Psoas muscle (tissue), 8 donors: ENCODE data around the gene SLC6A19. TPM values are rescaled to one million over a fixed set of nuclear protein-coding genes. Genes with fewer than 3 reads are reported as not detected.

Experiments used
- ATAC-seq, 4 donors: fragments of 200-7000 bp; cut with Tn5 transposase; one replicate each; pipeline ENCODE4 v1.9.1; 2020; ENCODE audit warnings: moderate library complexity in 3 of 4, mild to moderate bottlenecking in 2 of 4
- DNase-seq, 2 donors: peaks; one replicate each; pipeline ENCODE4 v3.0.0-alpha.2; 2020
- H3K27ac ChIP-seq: fragments of 200-600 bp; one replicate; pipeline ENCODE4 v1.8.0; 2022
- H3K27me3 ChIP-seq, 3 donors: fragments of 200-600 bp in 1 of 3; one replicate each; pipeline versions ENCODE4 v1.6.1 to v1.8.0; 2013 to 2022; ENCODE audit warnings: low read length in 2 of 3, mild to moderate bottlenecking in 2 of 3, moderate library complexity in 1 of 3; ENCODE audit not compliant: insufficient read depth in 3 of 3
- H3K36me3 ChIP-seq, 2 donors: fragments of 200-600 bp in 1 of 2; one replicate each; pipeline versions ENCODE4 v1.6.1 to v1.8.0; 2013 to 2022; ENCODE audit warnings: low read depth in 1 of 2, mild to moderate bottlenecking in 1 of 2, moderate library complexity in 1 of 2; ENCODE audit not compliant: insufficient read depth in 1 of 2
- H3K4me1 ChIP-seq: fragments of 200-600 bp; one replicate; pipeline ENCODE4 v1.8.0; 2022
- H3K4me3 ChIP-seq: fragments of 200-600 bp; one replicate; pipeline ENCODE4 v1.8.0; 2022; ENCODE audit warnings: mild to moderate bottlenecking
- H3K9me3 ChIP-seq: fragments of 200-600 bp; one replicate; pipeline ENCODE4 v1.8.0; 2022
- CTCF ChIP-seq: fragments of 200-600 bp; IDR thresholded peaks from one replicate; pipeline ENCODE4 v1.8.0; 2022; ENCODE audit warnings: antibody characterized with exemption
- WGBS, 3 donors: extraction: QIAGEN DNeasy Blood & Tissue Kit; methylation state at CpG; one replicate each; pipeline versions ENCODE4 v1.1.6 to v1.1.7; 2013; 5-methylcytosine and 5-hydroxymethylcytosine counted together
- intact Hi-C, 2 donors: fragments of 100-400 bp; cut with DNase I; formaldehyde crosslinking; loops; one replicate each; pipeline versions ENCODE4 v1.11.0 to v1.14.2; 2022
- polyA plus RNA-seq, 3 donors: library from polyadenylated mRNA; stranded (reverse); fragments of 200-250 nt; gene quantifications; one replicate each; pipeline ENCODE4 v1.2.3, GENCODE V29; 2013
- total RNA-seq, 4 donors: library from RNA; stranded (reverse); fragmentation: NEBNext Ultra II Directional in 2 of 4; extraction: Animal tissue kit (Norgen Biotek cat#: 25700) in 2 of 4; gene quantifications; one replicate each; pipeline versions ENCODE4 v1.2.1 to v1.2.4, GENCODE V29; 2021 to 2023
- donor health status: healthy with polysubstance abuse.
- donor health status: DM: no; HTN: no; CAD: no; lungs with moderate emphysema.
- donor health status: Bipolar disorder and iron deficiency.
- donor health status: healthy.
- donor health status: DM: yes; HTN: yes; CAD: no.
- donor health status: DM: no; HTN: no; CAD: no.
- donor health status: DM: no; HTN: no; CAD: no.
- donor health status: DM: yes; HTN: yes; CAD: no.

Gene SLC6A19
- total and polyA plus RNA-seq, 7 donors, result 0.03 to 0.08 TPM; not detected in 5

- intact Hi-C loops, result no loop called here
- DNase-seq, result peak; percentile 6 to 45
- Histone ChIP-seq H3K4me1 (no peaks in the 10 kb centered on the region), H3K27ac (no peak overlapping the region), H3K27me3 (peaks cover 0 to 38% (median 15%) of the 10 kb centered on the region in 3 donors), H3K4me3 (no peak overlapping the region), H3K36me3 (no peaks in the 10 kb centered on the region), H3K9me3 (no peaks in the 10 kb centered on the region)
- TF ChIP-seq CTCF, result no peak
- ATAC-seq, result no peak
- 36 to 43% (median 37%) methylated on average over 11 to 12 of the region's 12 CpGs for WGBS, 3 donors
Measured at GRCh38 chr5:1185629-1186350, 15.6 kb upstream of the SLC6A19 start.

GRCh38 chr5:1186351-1187233 is 14.8 kb upstream of the SLC6A19 start:
- intact Hi-C loops, result no loop called here
- ATAC-seq (no peak), DNase-seq (peak; percentile 4 to 36)
- TF ChIP-seq CTCF, result no peak
- H3K4me1 ChIP-seq, result no peaks in the 10 kb centered on the region
- no peak overlapping the region for H3K4me3 ChIP-seq
- no peak overlapping the region for H3K27ac ChIP-seq
- H3K27me3 ChIP-seq, result peaks cover 0 to 37% (median 9%) of the 10 kb centered on the region in 3 donors
- 78 to 80% (median 79%) methylated on average over 18 of the region's 18 CpGs for WGBS, 3 donors
- H3K9me3 ChIP-seq, result no peaks in the 10 kb centered on the region
- H3K36me3 ChIP-seq, result no peaks in the 10 kb centered on the region

GRCh38 chr5:1187234-1187949 is 14.0 kb upstream of the SLC6A19 start:
- peaks cover 0 to 34% (median 9%) of the 10 kb centered on the region in 3 donors for H3K27me3 ChIP-seq
- H3K27ac ChIP-seq, result no peak overlapping the region
- no peaks in the 10 kb centered on the region for H3K9me3 ChIP-seq
- H3K4me1 ChIP-seq, result no peaks in the 10 kb centered on the region
- ATAC-seq (no peak), DNase-seq (peak; percentile 10 to 34)
- intact Hi-C loops, result no loop called here
- H3K36me3 ChIP-seq, result no peaks in the 10 kb centered on the region
- 83 to 93% (median 88%) methylated on average over 16 to 18 of the region's 18 CpGs for WGBS, 3 donors
- H3K4me3 ChIP-seq, result no peak overlapping the region
- TF ChIP-seq CTCF, result no peak

GRCh38 chr5:1187950-1188334 is 13.5 kb upstream of the SLC6A19 start:
- 87 to 88% (median 87%) methylated on average over 8 of the region's 8 CpGs for WGBS, 3 donors

More at GRCh38 chr5:1187950-1188334, 13.5 kb upstream of the SLC6A19 start:
- TF ChIP-seq CTCF, result no peak
- intact Hi-C loops, result no loop called here
- no peak overlapping the region for H3K27ac ChIP-seq
- H3K4me3 ChIP-seq, result no peak overlapping the region
- H3K4me1 ChIP-seq, result no peaks in the 10 kb centered on the region
- DNase-seq (no peak), ATAC-seq (no peak)
- H3K9me3 ChIP-seq, result no peaks in the 10 kb centered on the region
- H3K27me3 ChIP-seq, result peaks cover 0 to 34% (median 9%) of the 10 kb centered on the region in 3 donors
- H3K36me3 ChIP-seq, result no peaks in the 10 kb centered on the region
